HepG2 (cell line): ENCODE results near the gene DROSHA.

ENCODE experiments used
- EZH2 ChIP-seq: conservative IDR thresholded peaks from 2 replicates; pipeline ENCODE4 v1.6.1; 2012; ENCODE audit warnings: mild to moderate bottlenecking, low read depth, low read length, moderate library complexity
- GATAD1 ChIP-seq: IDR thresholded peaks from 2 replicates; pipeline ENCODE4 v1.6.1; 2016; ENCODE audit warnings: missing genetic modification reagents, missing compliant biosample characterization
- JUNB ChIP-seq: sonication (generic); formaldehyde crosslinking; IDR thresholded peaks from 2 replicates; pipeline ENCODE4 v1.8.0; 2022; ENCODE audit warnings: missing genetic modification reagents, mild to moderate bottlenecking, borderline replicate concordance
- MAFG ChIP-seq: sonication (generic); formaldehyde crosslinking; IDR thresholded peaks from 2 replicates; pipeline ENCODE4 v1.5.1; 2020; ENCODE audit warnings: mild to moderate bottlenecking, missing genetic modification reagents
- SP1 ChIP-seq, 2 experiments: fragments of 450-650 bp in 1 of 2; sonication (generic) in 1 of 2; formaldehyde crosslinking in 1 of 2; IDR thresholded peaks; 2 replicates each; pipeline versions ENCODE4 v1.4.0 to v1.6.1; 2016 to 2020; ENCODE audit warnings: missing genetic modification reagents in 1 of 2
- TAF1 ChIP-seq: sonication (generic); formaldehyde crosslinking; IDR thresholded peaks from 2 replicates; pipeline ENCODE4 v1.4.0; 2020; ENCODE audit warnings: missing genetic modification reagents
- ZNF253 ChIP-seq: sonication (generic); formaldehyde crosslinking; IDR thresholded peaks from 2 replicates; pipeline ENCODE4 v1.8.0; 2022; ENCODE audit warnings: mild to moderate bottlenecking, missing genetic modification reagents, borderline replicate concordance
- ZNF549 ChIP-seq: sonication (generic); formaldehyde crosslinking; IDR thresholded peaks from 2 replicates; pipeline ENCODE4 v1.5.0; 2020; ENCODE audit warnings: missing genetic modification reagents
- TF ChIP-seq, protein P1 (sequence below): sonication (generic); formaldehyde crosslinking; IDR thresholded peaks from 2 replicates; pipeline ENCODE4 v1.4.0; 2020; ENCODE audit warnings: mild to moderate bottlenecking, low read depth, missing genetic modification reagents
- TF ChIP-seq, protein P2 (sequence below), 2 experiments: sonication (generic) in 1 of 2; formaldehyde crosslinking in 1 of 2; IDR thresholded peaks; 2 replicates each; pipeline versions ENCODE4 v1.4.0 to v1.6.1; 2018 to 2020; ENCODE audit warnings: missing genetic modification reagents in 2 of 2, borderline replicate concordance in 1 of 2, low read depth in 1 of 2, mild to moderate bottlenecking in 1 of 2, missing biosample characterization in 1 of 2
- TF ChIP-seq, protein P3 (sequence below): sonication (generic); formaldehyde crosslinking; conservative IDR thresholded peaks from 2 replicates; pipeline ENCODE4 v1.8.0; 2022; ENCODE audit warnings: missing genetic modification reagents

DNA sequence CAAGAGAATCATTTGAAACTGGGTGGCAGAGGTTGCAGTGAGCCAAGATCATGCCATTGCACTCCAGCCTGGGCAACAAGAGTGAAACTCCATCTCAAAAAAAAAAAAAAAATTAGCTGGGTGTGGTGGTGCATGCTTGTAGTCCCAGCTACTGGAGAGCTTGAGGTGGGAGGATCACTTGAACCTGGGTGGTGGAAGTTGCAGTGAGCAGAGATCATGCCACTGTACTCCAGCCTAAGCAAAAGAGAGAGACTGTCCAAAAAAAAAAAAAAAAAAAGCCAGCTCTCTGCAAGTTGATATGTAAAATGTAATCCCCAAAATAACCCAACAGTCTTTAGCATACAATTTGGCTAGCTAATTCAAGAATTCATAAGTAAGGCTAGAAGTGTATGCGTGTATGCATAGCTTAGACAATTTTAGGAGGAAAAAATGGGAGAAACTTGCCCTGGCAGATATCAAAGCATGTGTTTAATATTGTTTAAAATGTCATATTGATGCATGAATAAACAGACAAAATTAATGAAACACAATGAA, 36.5 kb upstream of the DROSHA start:
- TF ChIP-seq, protein P1, sequence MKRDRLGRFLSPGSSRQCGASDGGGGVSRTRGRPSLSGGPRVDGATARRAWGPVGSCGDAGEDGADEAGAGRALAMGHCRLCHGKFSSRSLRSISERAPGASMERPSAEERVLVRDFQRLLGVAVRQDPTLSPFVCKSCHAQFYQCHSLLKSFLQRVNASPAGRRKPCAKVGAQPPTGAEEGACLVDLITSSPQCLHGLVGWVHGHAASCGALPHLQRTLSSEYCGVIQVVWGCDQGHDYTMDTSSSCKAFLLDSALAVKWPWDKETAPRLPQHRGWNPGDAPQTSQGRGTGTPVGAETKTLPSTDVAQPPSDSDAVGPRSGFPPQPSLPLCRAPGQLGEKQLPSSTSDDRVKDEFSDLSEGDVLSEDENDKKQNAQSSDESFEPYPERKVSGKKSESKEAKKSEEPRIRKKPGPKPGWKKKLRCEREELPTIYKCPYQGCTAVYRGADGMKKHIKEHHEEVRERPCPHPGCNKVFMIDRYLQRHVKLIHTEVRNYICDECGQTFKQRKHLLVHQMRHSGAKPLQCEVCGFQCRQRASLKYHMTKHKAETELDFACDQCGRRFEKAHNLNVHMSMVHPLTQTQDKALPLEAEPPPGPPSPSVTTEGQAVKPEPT: no peak
- TF ChIP-seq MAFG (CRISPR knock-in tag) (no peak), EZH2 (no peak), TAF1 (CRISPR knock-in tag) (no peak), ZNF549 (CRISPR knock-in tag) (no peak), ZNF253 (CRISPR knock-in tag) (no peak), GATAD1 (CRISPR knock-in tag) (no peak), SP1 (IDR thresholded peaks at IDR 0.05) (no peak), SP1 (CRISPR knock-in tag; IDR thresholded peaks at IDR 0.05) (no peak), JUNB (CRISPR knock-in tag) (no peak)
- TF ChIP-seq, protein P2, sequence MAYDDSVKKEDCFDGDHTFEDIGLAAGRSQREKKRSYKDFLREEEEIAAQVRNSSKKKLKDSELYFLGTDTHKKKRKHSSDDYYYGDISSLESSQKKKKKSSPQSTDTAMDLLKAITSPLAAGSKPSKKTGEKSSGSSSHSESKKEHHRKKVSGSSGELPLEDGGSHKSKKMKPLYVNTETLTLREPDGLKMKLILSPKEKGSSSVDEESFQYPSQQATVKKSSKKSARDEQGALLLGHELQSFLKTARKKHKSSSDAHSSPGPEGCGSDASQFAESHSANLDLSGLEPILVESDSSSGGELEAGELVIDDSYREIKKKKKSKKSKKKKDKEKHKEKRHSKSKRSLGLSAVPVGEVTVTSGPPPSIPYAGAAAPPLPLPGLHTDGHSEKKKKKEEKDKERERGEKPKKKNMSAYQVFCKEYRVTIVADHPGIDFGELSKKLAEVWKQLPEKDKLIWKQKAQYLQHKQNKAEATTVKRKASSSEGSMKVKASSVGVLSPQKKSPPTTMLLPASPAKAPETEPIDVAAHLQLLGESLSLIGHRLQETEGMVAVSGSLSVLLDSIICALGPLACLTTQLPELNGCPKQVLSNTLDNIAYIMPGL (CRISPR knock-in tag; IDR thresholded peaks at IDR 0.05; ENCODE audit: borderline replicate concordance in 1 of 2, low read depth in 1 of 2): no peak
- TF ChIP-seq, protein P3, sequence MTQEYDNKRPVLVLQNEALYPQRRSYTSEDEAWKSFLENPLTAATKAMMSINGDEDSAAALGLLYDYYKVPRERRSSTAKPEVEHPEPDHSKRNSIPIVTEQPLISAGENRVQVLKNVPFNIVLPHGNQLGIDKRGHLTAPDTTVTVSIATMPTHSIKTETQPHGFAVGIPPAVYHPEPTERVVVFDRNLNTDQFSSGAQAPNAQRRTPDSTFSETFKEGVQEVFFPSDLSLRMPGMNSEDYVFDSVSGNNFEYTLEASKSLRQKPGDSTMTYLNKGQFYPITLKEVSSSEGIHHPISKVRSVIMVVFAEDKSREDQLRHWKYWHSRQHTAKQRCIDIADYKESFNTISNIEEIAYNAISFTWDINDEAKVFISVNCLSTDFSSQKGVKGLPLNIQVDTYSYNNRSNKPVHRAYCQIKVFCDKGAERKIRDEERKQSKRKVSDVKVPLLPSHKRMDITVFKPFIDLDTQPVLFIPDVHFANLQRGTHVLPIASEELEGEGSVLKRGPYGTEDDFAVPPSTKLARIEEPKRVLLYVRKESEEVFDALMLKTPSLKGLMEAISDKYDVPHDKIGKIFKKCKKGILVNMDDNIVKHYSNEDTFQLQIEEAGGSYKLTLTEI (CRISPR knock-in tag): no peak
